NAMALWA (cell line): ENCODE measurements around the gene PCSK2.

Experiments used
- DNase-seq: peaks from one replicate; pipeline ENCODE4 v3.0.0-alpha.2; 2015; ENCODE audit warnings: low spot score

PCSK2 gene

DNA sequence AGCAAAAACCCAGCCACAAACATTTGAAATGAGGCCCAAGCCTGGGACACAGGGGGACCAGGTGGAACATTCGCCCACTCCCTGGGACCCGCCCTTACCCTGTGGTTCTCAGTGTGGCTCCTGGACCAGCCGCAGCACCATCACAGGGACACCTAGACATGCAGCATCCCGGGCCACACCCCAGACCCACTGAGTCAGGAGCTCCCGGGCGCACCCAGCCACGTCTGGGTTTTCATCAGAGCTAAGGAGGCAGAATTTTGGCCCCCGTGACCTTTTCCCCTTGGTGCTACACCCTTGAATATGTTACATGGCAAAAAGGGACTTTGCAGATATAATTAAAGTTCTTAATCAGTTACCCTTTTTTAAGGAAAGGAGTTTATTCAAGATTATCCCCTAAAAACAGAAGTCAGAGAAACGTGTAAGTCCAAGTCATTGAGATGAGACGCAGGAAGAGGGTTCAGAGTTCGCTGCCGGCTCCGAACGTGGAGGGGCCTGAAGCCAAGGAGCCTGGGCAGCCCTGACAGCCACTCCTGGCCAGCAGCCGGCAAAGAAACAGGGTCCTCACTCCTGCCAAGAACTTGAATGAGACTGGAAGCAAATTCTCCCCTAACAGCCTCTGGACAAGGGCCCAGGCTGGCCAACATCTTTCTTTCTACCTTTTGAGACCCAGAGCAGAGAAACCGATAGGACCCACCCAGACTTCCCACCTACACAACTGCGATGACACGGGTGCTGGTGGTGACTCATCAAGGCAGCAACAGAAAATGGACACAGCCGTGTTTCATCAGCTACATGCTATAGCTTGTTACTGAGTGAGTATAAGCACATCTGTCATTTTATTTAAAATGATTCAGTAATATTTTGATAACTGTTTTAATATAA is 279.0 kb downstream of the PCSK2 start:
- DNase-seq, result no peak

DNA sequence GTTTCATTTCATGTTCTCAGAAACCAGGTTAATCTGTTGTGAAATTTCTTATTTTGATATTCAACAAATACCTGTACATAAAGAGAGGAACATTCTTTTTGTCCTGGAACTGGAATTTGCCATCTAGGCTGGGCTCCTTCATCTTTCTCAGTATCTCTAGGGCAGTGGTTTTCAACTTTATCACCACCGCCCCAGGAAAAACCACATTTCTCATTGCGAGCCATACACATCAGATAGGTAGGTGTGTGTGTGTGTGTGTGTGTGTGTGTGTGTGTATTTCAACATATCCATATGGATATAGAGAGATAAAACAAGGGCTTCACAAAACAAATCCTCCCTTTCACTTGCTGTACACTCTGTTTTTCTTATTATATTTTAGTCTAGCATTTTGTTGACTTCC is 280.2 kb downstream of the PCSK2 start:
- no peak for DNase-seq

DNA sequence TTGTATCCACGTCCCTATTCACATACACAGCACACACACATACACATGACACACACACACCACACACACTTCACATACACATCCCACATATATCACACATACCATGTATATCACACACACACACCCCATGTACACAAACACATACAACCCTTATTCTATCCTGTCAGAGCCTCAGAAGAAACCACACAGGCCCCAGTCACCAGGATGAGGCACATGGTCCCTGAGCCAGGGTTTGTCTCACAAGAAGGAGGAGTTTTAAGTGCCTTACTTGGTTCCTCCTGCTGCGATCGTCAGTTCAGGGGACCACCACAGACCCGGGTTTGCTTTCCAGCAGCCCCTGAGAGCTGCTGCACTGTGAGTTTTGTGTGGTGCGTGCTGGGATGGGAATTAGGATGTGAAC is 280.7 kb downstream of the PCSK2 start:
- DNase-seq, result no peak

DNA sequence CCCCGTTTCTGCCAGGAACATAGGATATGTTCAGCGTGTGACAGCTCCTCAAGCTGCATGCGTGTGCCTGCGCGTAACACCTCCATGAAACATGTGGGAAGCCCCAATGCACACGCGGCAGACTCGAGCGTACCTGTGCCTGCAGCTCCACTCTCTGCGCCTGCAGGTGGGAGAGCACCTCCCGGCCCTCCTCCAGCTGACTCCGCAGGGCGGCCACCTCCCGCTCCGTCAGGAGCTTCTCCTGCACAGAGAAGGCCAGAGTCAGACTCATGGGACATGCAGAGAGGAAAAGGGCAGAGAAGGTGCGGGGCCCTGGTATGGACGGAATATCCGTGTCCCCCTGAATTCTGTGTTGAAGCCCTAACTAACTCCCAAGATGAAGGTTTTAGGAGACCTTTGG is 281.9 kb downstream of the PCSK2 start:
- no peak for DNase-seq

DNA sequence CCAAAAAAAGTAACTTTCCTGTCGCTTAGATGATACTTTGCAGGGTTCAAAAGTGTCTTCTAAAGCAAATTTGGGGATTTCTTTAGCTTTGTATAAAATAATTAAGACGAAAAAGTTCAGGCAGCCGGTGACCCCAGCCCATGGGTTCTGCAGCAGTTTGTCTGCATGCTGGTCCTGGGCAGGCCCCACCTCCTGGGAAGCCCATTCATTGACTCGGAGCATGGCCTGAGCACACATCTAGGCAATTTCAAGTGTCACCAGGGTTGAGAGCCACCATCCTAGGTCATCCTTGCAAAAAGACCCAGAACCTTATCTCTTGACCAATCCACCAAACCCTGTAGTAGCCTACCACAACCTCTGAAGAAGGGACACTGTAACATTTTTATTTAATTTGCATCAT is 283.7 kb downstream of the PCSK2 start:
- no peak for DNase-seq

DNA sequence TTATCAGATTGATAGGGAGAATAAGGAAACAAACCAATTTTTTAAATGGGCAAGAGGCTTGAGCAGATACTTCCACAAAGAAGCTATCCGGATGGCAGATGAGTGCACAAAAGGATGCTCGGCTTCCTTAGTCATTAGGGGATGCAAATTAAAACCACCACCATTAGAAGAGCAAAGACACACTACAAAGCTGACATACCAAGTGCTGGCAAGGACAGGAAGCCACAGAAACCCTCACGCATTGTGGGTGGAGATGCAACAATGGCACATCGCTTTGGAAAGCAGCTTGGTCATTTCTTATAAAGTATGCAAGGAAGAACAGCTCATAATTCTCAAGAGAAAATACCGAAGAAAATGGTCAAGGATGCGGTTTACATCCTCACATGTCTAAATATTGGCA is 284.6 kb downstream of the PCSK2 start:
- DNase-seq, result no peak

DNA sequence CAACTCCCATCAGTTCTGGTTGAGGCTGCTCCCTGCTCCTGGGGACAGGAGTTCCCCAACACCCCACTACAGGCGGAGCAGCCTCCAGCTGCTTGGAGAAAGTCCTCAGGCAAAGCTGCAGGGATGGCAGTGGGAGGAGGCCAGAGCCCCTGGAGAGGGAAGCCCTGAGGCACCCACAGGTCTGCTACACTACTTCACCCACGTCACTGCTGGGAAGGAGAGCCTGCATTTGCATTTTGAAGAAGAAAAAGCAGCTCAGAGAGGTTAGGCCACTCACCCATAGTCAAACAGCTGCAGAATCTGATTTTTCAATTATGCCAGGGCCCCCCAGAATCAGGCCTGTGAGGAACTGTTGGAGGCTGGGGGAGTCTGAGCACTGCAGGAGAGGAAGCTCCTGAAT is 287.1 kb downstream of the PCSK2 start:
- no peak for DNase-seq

DNA sequence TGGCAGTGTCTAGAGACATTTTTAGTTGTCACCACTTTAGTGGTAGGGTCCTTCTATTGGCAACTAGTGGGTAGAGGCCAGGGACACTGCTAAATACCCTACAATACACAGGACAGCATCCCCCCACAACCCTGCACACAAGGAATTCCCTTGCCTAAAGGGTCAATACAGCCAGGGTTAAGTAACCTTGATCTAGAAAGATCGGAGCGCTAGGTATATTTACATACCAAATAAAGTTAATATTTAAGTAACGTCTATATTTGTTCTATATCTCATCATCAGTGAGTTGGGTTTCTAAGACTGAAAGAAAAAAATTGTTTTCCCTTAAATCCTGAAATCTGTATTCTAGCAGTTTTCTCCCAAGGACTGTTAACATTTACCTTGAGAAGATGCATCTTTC is 288.2 kb downstream of the PCSK2 start:
- DNase-seq, result no peak

DNA sequence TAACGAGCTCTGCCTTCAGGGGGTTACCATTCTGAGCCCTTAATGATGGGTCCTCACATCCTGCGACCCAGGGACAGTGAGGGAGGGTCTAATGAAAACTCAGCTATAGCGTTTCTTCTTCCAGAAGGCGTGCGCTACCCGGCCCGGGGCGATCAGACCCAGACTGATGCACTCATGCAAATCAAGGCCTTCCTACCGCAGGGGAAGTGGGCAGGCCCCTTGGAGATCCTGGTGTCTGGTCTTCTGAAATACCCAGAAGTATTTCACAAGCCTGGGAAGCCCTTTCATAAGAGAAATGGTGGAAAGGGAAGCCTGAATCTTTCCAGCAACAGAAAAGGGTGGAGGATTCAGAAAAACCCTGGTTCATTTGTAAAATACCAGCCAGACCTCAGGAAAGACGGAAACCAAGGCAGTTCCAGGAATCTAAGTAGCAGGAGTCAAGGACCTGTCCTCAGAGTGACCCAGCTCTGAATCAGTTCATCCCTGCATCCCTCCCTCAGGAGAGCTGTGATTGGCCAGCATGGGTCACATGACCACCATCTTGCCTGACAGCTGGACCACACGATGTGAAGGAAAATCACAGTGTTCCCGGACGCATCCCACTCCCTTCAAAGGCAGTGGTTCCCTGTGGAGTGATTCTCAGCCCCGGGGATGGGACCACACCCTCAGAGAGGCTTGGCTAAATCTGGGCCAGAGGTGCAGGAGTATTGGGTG is 291.7 kb downstream of the PCSK2 start:
- DNase-seq, result no peak

DNA sequence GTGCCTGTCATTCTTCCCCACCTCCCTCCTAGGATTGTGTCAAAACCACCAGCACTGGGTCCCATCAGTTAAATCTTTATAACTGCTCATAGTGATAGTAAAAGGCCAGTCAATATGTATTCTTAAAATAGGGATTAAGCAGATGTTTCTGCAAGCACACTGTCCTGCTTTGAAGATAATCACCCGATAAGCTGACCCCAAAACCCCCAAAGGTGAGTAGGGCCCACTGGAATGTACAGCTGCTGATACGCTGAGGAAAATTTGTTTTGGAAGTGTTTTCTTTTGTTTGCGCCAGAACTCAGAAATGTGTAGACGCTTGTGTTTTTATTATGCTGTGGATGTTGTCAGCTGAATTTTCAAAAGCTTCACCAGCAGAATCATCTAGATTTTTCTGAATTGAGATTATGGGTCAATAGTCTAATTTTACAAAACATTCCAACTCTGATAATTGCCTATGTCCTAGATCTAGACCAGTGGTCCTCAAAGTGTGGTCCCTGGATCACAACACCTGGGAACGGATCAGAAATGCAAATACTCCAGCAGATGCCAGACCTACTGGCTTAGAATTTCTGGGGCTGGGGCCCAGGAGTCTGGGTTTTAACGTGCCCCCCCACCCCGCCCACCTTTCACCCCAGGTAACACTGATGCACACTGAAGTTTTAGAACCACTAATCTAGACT is 292.9 kb downstream of the PCSK2 start:
- DNase-seq, result no peak

DNA sequence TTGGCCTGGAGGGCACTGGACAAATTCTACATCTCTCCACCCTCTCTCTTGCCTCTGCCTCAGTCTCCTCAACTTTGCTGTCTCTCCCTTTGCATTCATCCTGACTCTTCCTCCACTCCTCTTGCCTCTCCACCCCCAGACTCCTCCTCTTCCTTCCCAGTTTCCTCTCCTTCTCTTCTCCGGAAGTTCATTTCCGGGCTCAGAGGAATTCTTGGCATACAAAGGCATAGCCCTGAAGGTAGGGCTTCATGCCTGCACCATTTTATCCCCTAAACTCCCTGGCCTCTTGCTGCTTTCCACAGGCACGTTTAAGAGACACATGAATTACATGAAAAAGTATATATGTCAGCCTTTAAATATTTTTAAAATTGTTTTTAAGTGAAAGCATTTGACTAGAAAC is 293.7 kb downstream of the PCSK2 start:
- DNase-seq, result no peak

DNA sequence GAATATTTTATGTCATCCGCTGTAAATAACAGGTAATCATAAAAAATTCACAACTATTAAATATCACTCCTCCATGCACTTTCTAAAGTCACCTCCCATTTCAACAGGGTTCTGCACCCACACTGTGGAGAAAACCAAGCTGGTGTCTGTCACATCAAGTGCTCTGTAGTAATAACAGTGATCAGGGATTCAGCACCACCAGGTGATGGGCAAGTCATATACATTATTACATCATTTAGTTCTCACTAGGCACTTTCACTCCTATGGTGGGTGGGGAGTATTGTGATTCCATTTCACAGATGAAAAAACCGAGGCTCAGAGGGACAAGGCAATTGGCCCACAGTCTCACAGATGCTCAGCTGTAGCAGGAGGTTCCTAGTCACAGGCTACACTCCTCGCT is 295.7 kb downstream of the PCSK2 start:
- DNase-seq, result no peak

DNA sequence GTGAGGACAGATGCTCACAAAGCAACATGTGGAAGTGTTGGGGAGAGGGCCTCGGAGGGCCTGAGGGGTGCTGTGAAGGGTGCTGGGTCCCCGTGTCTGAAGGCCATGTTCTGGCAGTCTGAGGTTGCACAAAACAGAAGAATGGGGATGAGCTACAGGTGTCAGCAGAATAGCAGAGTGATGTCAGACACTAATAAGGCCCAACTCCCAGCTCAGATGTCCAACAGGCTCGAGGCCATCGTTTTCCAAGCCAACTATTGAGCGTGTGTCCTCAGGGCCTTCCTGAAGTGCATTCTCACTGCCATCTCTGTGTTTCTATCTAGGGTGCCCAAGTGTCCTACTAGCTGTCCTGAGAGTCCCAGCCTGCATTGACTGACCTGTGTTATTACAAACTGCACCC is 296.5 kb downstream of the PCSK2 start:
- DNase-seq, result no peak

DNA sequence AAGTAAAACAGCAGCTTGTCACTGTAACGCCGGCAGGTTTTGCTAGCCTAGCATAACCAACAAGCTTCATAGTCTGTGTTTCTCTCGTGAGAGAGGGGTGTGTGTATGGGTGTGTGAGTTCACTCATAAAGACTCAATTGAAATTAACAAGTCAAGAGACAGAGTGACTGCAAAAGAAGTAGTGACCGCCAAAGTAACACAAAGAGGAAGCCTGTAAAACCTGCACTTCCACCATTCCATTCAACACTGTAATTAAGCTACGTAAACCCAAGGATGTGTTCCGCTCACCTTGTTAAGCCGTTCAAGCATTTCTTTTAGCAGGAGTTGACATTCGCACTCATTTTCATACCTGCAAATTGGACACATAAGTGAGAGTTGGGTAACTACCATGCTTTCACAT is 297.7 kb downstream of the PCSK2 start:
- DNase-seq, result no peak

DNA sequence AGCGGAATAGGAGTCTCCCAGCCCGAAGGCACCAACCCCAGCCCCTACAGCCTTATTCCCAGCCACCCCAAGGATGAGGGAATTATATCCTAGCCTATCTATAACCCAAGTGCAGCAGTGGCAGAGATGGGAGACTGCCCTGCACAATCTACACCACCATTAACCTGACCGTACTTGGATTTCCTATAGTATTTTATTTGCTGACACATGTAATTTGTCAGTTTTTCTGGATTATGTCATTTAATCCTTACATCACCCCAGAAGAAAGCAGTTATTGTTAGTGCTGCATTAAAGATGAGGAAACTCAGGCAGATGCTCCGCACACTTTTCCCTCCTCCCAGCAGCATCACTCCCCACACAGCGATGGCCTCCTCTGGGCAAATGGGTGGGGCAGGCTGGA is 298.3 kb downstream of the PCSK2 start:
- DNase-seq, result no peak

DNA sequence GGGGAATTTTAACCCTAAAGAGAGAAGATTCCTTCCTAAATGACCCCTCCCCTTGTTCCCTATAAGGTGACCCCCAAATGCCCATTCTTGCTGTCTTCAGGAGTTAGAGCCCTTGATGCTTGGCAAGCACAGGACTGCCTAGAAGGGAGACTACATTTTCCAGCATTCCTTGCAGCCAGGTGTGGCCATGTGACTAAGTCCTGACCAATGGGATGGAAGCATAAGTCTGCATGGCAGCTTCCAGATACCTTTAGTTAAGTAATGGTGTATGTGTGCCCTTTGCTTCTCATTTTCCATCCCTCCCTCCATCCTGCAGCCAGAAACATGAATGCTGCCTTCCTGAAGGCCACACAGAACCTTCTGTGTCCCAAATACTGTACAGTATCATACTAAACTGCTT is 298.8 kb downstream of the PCSK2 start:
- DNase-seq, result peak; percentile 51

DNA sequence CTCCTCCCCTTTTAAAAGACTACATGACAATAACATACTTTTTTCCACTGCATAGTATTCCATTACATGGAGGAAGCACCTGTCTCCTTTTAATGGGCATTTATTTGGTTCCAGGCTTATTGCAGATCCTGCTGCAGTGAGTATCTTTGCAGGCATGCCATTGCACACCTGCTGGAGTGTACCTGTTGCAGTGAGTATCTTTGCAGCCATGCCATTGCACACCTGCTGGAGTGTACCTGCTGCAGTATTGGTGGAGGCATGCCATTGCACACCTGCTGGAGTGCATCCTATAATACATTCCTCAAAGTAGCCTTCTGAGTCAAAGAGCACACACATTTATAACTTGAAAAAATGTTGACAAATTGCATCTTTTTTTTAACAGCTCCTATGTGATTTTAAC is 302.7 kb downstream of the PCSK2 start:
- DNase-seq, result no peak

DNA sequence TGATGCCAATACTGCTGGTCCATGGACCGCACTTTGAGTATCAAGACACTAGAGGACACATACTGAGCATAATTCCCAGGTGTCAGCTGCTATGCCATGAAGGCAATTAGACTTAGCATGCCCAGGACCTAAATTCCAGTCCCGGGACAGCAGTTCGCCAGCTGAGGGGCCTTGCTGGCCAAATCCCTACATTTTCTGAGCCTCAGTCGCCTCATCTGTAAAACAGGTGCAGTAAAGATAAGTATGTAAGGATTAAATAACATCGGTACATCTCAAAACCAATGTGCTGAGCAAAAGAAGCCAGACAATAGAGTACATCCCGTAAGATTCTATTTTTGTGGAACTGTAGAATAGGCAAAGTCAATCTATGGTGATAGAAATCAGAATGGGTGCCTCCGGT is 303.3 kb downstream of the PCSK2 start:
- DNase-seq, result no peak

DNA sequence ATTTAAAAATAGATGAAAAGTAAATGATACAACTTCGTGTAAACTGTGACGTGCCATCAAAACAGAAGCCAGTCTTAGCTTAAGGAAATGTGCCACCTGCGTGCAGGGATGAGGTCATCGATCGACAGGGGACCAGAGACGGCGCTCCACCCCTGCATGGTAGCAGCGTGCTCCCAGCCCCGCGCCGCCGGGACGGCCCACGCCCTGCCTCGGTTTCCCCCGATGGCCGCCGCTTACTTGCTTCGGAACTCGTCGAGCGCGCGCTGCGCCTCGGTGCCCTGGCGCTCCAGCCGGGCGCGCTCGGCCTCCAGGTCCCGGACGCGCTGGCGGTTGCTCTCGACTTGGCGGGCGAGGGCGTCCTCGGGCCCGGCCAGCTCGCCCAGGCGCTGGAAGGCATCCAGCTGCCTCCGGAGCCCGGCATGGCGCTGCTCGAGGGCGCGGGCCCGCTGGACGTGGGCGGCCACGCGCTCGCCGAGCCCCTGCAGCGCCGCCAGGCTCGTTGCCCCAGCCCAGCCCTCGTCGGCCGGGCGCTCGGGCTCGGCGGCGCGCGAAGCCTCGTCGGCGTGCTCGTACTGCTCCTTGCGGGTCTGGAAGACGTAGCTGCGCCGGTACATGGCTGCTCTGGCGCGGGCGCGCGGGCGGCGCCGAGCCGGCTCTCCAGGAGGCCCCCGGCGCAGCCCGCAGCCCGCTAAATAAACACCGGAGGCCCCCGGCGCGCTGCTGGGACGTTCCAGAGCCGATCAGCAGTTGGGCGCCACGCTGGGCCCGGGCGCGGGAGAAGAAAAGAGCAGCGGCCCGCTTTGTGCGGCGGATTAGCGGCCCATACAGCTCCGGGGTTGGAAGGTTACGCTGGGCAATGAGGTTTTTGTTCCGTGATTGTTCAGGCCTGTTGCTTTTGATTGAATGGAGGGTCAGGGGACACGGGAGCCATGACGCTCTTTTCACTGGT is 304.1 kb downstream of the PCSK2 start, which contains the start of gene BFSP1:
TSS of gene BFSP1 (minus strand) at position 664 of the 949 bp plus-strand sequence. CDS start at position 614, 50 bp downstream.
- DNase-seq, result peak; percentile 58

DNA sequence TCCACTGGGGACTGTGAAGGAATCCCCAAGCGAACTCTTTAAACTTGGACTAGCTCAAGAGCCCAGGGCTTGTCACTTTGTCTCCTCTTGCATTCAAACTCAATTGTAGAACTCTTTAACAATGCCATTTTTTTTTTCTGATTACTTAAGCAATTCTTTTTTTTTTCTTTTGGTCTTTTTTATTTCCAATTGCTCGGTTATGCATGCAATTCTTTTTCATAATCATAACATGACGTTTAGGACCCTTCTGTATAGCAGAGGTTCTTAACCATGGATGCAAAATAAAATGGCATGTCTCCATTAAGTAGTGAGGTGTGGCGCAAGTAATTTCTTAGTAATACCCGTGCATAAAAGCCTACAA is 304.8 kb downstream of the PCSK2 start:
- no peak for DNase-seq

DNA sequence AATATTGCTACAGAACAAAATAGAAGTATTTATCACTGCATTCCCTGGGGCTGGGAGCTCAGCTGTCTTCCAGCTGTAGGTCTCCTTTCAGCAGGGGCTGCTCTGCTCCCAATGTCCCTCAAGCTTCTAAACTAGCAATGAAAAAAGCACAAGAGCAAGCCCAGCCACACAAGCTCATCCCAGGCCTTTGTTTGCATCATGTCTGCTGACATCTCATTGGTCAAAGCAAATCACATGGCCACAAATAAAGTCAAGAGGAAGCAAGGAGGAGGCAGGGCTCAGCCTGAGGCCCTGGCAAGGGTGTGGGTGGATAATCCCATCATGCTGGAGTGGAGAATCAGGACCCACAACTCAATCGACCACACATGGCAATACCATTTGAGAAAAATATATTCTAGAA is 306.6 kb downstream of the PCSK2 start:
- DNase-seq, result peak; percentile 54

DNA sequence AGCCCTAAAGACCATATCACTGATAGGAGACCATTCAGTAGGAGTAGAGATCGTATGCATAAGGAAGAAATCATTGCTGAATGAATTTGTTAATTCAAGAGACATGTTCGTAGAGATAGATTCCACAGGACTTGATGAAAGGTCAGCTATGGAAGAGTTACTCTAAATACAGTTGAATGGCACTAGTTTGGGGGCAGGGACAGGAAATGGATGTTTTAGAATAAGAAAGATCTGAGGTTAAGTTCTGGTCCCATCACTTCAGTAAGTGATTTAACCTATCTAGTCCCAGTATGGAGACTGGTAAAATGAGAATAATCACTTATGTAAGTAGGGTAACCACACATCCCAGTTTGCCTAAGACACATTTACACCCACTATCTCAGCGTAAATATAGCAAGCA is 307.2 kb downstream of the PCSK2 start:
- DNase-seq, result no peak
